Measurements from ENCODE around the gene AP1B1.
"Not testable (repeated sequence)": the region's sequence is repeated elsewhere in the genome, so short reads cannot be mapped to it uniquely, and the experiment has no call there.

AP1B1 gene

GRCh38 chr22:29346659-29347058, 41.7 kb downstream of the AP1B1 start:
- no peak for DNase-seq

GRCh38 chr22:29345932-29346331, 42.4 kb downstream of the AP1B1 start:
- no peak for DNase-seq

DNA sequence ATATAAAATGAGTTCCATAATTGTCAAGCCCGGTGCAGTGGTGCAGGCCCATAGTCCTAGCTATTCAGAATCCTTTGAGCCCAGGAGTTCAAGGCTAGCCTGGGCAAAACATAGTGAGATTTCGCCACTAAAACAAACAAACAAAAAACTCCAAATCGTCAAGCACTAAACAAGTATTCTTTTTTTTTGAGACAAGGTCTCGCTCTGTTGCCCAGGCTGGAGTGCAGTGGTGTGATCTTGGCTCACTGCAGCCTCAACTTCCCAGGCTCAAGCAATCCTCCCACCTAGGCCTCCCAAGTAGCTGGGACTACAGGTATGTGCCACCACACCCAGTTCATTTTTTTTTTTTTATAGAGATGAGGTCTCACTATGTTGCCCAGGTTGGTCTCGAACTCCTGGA, 43.5 kb downstream of the AP1B1 start:
- not testable (repeated sequence) for DNase-seq

- no peak for DNase-seq
These were observed 44.2 kb downstream of the AP1B1 start for GRCh38 chr22:29344137-29344536.

- no peak for DNase-seq
These were observed 45.0 kb downstream of the AP1B1 start for GRCh38 chr22:29343313-29343805.

GRCh38 chr22:29342577-29343312, 45.6 kb downstream of the AP1B1 start:
- no peak for DNase-seq

DNA sequence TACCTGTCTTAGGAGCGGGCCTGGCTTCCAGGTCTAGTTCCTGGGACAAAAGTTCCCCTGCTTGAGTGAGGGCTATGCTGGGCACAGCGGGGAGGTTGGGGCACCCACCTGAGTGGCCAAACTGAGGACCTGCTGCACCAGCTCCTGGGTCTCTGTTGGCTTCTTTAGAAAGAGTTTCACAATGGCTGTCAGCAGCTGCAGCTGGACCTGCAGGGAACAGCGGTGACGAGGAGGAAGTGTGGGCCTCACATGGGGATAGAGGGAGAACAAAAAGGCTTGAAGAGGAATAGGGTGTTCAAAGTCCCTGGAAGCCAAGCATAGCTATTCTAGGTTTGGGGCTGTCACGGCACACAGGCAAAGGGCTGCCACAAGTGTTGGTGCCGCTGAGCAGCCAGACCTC, 46.2 kb downstream of the AP1B1 start:
- no peak for DNase-seq

- no peak for DNase-seq
These were observed 46.6 kb downstream of the AP1B1 start for GRCh38 chr22:29341849-29342127.

- DNase-seq, result no peak
These were observed 47.1 kb downstream of the AP1B1 start for GRCh38 chr22:29341056-29341848.

GRCh38 chr22:29340566-29340965, 47.8 kb downstream of the AP1B1 start:
- DNase-seq, result no peak

DNA sequence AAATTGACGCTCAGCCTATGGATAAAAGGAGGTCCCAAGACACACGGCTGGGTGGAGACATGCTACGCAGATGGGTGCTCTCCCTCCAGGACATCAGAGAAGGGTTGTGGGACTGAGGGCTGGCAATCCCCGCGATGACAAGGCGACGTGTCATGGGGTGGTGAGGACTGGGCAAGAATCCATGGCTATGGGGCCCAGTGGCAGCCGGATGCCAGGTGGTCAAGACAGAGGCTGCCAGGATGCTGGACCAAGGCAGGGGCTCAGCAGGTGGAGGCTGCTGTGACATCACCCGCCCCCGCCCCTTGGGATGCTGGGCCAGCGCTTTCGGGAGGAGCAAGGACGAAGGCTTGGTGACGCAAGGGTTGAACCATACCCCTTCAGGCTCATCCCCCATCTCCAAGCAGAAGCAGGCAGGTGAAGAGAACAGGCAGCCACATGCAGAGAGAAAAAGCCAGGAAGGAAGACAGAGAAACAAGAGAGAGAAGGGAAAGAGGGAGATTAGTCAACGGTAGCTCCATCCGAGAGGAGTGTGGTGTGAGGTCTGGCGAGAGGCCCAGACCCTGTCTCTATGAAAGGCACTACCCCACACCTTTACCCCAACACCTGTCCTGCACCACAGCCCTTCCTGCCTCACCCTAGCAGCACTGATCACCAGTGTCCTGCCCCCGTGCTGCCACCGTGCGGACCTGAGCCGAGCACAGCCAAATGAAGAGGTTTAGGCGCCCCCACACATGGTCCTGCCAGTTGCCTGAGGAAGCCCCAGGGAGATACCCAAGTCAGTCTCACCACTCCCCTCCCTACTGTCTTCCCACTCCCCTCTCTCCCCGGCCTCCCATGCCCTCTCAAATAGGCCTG, 48.8 kb downstream of the AP1B1 start:
- DNase-seq, result no peak

DNA sequence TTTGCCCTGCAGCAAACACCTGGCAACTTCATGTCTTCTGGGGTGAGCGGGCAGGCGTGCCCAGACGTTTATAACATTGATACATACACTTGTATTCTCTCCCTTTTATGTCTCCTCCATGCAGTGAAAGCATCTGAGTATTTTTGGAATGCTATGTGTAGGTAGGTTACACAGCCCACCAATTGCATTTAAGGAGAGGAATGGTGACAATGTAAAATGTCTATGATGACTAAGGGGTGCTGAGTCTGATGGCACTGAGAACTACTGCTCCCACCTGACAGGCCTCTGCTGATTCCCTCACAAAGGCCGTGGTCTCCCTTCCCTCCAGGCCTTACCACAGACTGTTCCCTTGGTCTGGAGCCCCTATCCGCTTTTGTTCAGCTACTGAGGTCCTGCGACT, 50.0 kb downstream of the AP1B1 start:
- DNase-seq, result no peak

- no peak for DNase-seq
These were observed 50.6 kb downstream of the AP1B1 start for GRCh38 chr22:29337631-29338284.

DNA sequence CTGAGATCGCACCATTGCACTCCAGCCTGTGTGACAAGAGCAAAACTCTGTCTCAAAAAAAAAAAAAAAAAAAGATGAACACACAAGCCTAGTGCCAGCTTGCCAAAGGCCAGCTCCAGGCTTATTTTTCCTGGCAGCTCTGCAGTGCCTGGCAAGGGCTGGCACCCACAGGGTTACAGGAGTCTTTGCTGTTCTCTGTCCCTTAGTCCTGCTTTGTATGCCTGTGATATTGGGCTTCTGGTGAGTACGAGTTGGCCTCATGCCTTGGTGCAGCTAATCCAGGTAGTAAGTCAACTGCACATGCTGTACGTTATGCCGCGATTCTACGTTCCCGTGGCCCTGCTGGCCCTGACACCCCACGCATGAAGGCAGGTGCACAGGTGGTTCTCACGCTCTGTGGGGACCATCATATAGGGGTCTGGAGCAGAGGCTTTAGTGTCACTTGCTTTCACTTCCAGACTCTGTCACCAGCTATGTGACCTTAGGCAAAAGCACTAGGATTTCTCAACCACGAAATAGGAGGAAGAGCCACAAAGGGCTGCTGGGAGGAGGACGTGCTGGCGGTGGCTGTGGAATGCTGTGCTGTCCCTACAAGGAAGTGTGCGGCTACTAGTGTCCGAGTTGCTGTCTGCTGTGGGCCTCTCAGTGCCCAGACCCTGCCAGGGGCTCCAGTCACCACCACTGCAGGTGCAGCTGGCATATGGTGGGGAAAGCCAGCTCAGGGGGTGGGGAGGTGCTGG, 51.4 kb downstream of the AP1B1 start:
- DNase-seq, result no peak

DNA sequence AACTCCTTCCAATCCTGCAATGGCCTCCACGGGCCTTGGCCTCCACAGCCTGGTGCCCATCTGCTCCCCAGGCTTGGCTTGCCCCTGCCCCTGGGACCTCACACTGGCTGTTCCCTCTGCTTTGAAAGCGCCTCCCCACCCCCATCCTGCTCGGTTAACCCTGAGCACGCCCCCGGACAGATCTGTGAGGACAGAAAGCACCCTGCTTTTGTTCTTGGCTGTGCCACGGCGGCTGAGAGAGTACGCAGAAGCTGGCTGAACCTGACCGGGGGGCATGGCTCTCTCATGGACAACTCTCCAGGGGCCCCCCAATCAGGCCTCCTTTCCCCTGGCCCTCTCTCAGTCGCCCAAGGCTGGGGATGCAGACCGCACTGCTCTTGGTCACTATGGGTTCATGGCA, 52.7 kb downstream of the AP1B1 start:
- DNase-seq, result no peak

GRCh38 chr22:29334696-29335344, 53.5 kb downstream of the AP1B1 start:
- DNase-seq, result no peak

GRCh38 chr22:29334148-29334547, 54.2 kb downstream of the AP1B1 start:
- DNase-seq, result no peak

DNA sequence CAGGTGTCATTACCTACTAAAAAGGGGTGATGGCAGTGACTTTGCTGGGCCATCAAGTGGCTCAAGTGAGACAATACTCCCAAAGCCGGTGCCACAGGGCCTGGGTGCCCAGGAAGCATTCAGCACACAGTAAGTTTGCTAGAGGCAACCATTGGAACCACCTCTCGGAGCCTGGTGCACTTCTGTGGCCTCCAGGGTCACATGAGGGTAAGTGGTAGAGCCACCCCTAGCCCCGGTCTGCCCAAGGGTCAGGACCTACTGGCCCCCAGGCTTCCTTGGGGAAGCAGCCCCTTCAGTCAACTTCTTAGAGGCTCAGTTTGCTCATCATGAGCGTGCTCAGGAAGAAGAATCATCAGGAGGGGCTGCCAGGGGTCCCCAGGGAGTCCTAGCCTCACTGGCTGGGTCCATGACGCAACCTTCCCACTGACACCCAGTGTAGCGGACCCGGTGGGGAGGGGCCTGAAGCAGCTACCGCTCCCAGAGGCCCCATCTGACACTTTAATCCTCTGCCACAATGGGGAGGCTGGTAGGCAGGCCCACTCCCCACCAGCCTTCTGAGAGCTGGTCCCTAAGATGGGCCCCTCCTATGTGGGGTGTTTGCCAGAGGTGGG, 55.4 kb downstream of the AP1B1 start:
- DNase-seq, result no peak

DNA sequence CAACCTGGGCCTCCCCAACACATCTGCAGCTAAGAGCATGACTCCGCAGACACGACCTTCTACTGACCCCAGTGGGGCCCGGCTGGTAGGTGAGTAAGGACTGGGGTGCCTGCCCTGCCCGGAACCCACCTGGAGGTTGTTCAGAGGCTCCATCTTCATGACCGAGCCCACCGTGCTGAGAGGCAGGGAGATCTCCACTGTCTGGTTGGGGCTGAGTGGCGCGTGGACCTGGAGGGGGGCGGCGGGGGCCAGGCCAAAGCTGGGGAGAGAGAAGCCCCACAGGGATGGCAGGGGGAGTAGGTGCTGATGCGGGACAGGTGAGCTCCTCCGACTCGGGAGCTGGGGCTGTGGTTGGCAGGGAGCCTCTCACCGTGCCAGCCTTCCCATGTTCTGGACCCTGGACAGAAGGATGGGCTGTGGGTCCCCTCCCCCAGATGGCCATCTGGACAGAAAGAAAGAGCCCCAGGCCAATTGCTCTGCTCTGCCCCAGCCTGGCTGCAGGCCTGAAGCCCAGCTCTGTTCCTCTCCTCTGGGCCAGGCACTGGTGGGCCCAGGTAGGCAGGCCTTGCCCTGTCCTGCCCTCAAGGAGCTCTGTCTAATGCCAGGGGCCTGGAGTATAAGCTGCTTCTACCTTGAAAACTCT, 56.6 kb downstream of the AP1B1 start:
- no peak for DNase-seq

DNA sequence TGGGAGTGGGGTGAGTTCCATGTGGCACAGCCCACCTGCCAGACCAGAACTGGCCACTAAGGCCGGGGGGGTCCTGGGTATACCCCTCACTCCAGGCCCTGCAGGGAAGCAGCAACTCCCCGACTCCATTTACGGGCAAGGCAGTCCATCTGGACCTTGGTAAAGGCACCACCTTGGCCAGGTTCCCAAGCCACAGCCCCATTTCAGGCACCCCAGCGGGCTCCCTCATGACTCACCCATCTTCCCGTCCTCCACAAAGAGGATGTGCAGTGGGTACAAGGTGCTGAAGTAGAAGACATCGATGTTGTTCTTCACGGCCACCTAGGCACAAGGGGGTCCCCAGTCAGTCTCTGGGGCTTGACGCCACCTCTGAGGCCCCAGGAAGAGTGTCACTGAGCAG, 57.2 kb downstream of the AP1B1 start:
- no peak for DNase-seq

DNA sequence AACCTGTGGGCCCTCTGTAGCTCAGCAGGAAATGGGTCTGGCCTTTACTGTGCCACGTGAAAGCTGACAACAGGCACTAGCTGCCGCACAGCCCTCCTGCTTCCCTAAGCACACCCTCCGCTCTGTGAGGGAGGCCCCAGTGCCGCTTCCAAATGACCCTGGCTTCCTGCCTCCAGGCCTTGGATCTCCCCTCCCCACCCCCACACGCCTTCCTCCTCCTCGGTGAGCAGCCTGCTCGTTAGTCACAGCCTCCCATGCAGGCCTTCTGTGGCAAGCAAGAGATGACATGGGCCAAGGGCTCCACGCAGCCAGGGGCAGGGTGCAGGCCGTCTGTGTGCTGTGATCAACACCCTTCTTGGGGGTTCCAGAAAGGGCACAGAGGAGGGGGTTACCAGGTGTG, 57.6 kb downstream of the AP1B1 start:
- no peak for DNase-seq
